GM18858 (cell line): ENCODE data around the gene TNFRSF11A.

Source experiments
- ATAC-seq: cut with Tn5 transposase; IDR thresholded peaks from one replicate; pipeline ENCODE4 v1.9.1; 2021; ENCODE audit not compliant: unreplicated experiment

The TNFRSF11A gene

GRCh38 chr18:62407660-62408059, 82.5 kb downstream of the TNFRSF11A start:
- no peak for ATAC-seq

GRCh38 chr18:62409821-62410220, 84.7 kb downstream of the TNFRSF11A start:
- ATAC-seq = no peak

- ATAC-seq = no peak
Measured at GRCh38 chr18:62412231-62412979, 87.3 kb downstream of the TNFRSF11A start.

- ATAC-seq = no peak
Measured at GRCh38 chr18:62413206-62413605, 88.1 kb downstream of the TNFRSF11A start.

- ATAC-seq = no peak
Measured at GRCh38 chr18:62418258-62418657, 93.1 kb downstream of the TNFRSF11A start.

GRCh38 chr18:62420151-62420512, 95.0 kb downstream of the TNFRSF11A start:
- ATAC-seq = no peak

GRCh38 chr18:62420513-62421209, 95.6 kb downstream of the TNFRSF11A start:
- peak; percentile 88 for ATAC-seq

GRCh38 chr18:62425465-62426190, 100.5 kb downstream of the TNFRSF11A start:
- no peak for ATAC-seq

- ATAC-seq = no peak
Measured at GRCh38 chr18:62426191-62426488, 101.0 kb downstream of the TNFRSF11A start.

- ATAC-seq = no peak
Measured at GRCh38 chr18:62432176-62432575, 107.1 kb downstream of the TNFRSF11A start.

GRCh38 chr18:62434798-62435197, 109.7 kb downstream of the TNFRSF11A start:
- no peak for ATAC-seq

GRCh38 chr18:62435435-62436031, 110.4 kb downstream of the TNFRSF11A start:
- ATAC-seq = no peak

- ATAC-seq = no peak
Measured at GRCh38 chr18:62436636-62437234, 111.6 kb downstream of the TNFRSF11A start.

GRCh38 chr18:62437235-62438017, 112.3 kb downstream of the TNFRSF11A start:
- ATAC-seq = no peak

- no peak for ATAC-seq
Measured at GRCh38 chr18:62438018-62438329, 112.9 kb downstream of the TNFRSF11A start.

- ATAC-seq = no peak
Measured at GRCh38 chr18:62438402-62438801, 113.3 kb downstream of the TNFRSF11A start.

- ATAC-seq = no peak
Measured at GRCh38 chr18:62438866-62439265, 113.8 kb downstream of the TNFRSF11A start.
